ENCODE results near the gene ZAP70.
A peak's percentile ranks its signal among the peaks of the same experiment; 100 is the strongest.

Gene ZAP70

GRCh38 chr2:97779141-97779540, 65.8 kb downstream of the ZAP70 start:
- H3K9me2 ChIP-seq (replicated peaks; ENCODE audit: low read depth, low read length): no peaks in the 10 kb centered on the region
- H3K4me1 ChIP-seq (ENCODE audit: insufficient read depth, low read length, poor library complexity, severe bottlenecking): peaks cover 15% of the 10 kb centered on the region
- TF ChIP-seq EZH2phosphoT487 (IDR thresholded peaks at IDR 0.05; ENCODE audit: borderline replicate concordance): no peak

DNA sequence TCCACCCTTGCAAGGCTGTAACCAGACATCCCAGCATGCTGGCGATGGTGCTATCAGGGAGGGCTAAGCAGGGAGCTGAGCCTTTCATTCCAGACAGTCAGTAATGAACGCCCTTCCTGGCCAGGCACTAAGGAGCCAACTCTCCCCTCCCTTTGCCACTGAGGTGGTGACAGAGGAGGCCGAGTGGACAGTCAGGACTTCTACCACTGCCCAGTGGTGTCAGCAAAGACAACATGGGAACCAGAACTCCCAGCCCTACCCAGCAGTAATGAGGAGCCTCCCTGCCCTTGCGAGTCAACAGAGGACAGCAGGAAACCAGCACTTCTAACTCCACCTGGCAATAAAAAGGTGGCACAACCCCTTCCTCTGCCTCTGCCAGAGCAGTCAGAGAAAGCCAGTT, 68.6 kb downstream of the ZAP70 start:
- no peak overlapping the region for H3K4me3 ChIP-seq (ENCODE audit: low read length, poor library complexity, severe bottlenecking)
- H2AFZ ChIP-seq (ENCODE audit: low read length): no peak overlapping the region
- no peaks in the 10 kb centered on the region for H3K9me3 ChIP-seq (ENCODE audit: insufficient read depth, low read depth, low read length)
- no peaks in the 10 kb centered on the region for H3K79me2 ChIP-seq (ENCODE audit: insufficient read depth, low read length)
- H3K27me3 ChIP-seq (ENCODE audit: insufficient read depth, low read length, poor library complexity, severe bottlenecking): no peaks in the 10 kb centered on the region
- H3F3A ChIP-seq (ENCODE audit: low read depth): no peaks in the 10 kb centered on the region
- peak overlapping the region; percentile 45 for H3K4me2 ChIP-seq (ENCODE audit: low read depth, low read length, poor library complexity, severe bottlenecking)
- H3K36me3 ChIP-seq (ENCODE audit: insufficient read depth, low read length): no peaks in the 10 kb centered on the region
- TF ChIP-seq CTCF (conservative IDR thresholded peaks at IDR 0.05; ENCODE audit: low read length) (no peak), EZH2phosphoT487 (IDR thresholded peaks at IDR 0.05; ENCODE audit: borderline replicate concordance) (no peak)
- H4K20me1 ChIP-seq (ENCODE audit: insufficient read depth, low read length, poor library complexity, severe bottlenecking): no peaks in the 10 kb centered on the region
- H3K9me2 ChIP-seq (replicated peaks; ENCODE audit: low read depth, low read length): no peaks in the 10 kb centered on the region
- peaks cover 15% of the 10 kb centered on the region for H3K4me1 ChIP-seq (ENCODE audit: insufficient read depth, low read length, poor library complexity, severe bottlenecking)
- no peak overlapping the region for H3K9ac ChIP-seq (ENCODE audit: low read depth, low read length, poor library complexity, severe bottlenecking)

More at GRCh38 chr2:97779141-97779540, 65.8 kb downstream of the ZAP70 start:
- H3K9me3 ChIP-seq (ENCODE audit: insufficient read depth, low read depth, low read length): no peaks in the 10 kb centered on the region
- H3F3A ChIP-seq (ENCODE audit: low read depth): no peaks in the 10 kb centered on the region
- H3K4me2 ChIP-seq (ENCODE audit: low read depth, low read length, poor library complexity, severe bottlenecking): no peak overlapping the region
- H4K20me1 ChIP-seq (ENCODE audit: insufficient read depth, low read length, poor library complexity, severe bottlenecking): no peaks in the 10 kb centered on the region
- H3K79me2 ChIP-seq (ENCODE audit: insufficient read depth, low read length): no peaks in the 10 kb centered on the region
- H3K36me3 ChIP-seq (ENCODE audit: insufficient read depth, low read length): peaks cover 13% of the 10 kb centered on the region; the same call in 1 of the 2 replicates
- no peak overlapping the region for H3K4me3 ChIP-seq (ENCODE audit: low read length, poor library complexity, severe bottlenecking)
- no peak overlapping the region for H2AFZ ChIP-seq (ENCODE audit: low read length)
- H3K9ac ChIP-seq (ENCODE audit: low read depth, low read length, poor library complexity, severe bottlenecking): no peak overlapping the region
- no peaks in the 10 kb centered on the region for H3K27me3 ChIP-seq (ENCODE audit: insufficient read depth, low read length, poor library complexity, severe bottlenecking)

DNA sequence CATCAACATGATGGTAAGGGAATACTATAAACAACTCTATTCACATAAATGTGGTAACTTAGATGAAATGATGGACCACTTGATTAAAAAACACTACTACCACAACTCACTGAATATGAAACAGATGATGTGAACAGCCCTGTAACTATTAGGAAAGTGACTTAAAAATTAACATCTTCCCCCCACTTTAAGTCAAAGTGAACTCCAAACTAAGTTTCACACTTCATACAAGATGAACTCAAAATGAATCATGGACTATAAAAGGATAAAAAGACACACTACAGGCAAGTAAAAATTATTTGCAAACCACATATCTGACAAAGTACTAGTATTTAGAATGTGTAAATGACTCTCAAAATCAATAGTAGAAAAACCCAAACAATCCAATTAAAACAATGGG, 71.6 kb downstream of the ZAP70 start:
- H3K4me2 ChIP-seq (ENCODE audit: low read depth, low read length, poor library complexity, severe bottlenecking): no peak overlapping the region
- no peak overlapping the region for H3K4me3 ChIP-seq (ENCODE audit: low read length, poor library complexity, severe bottlenecking)
- H3K79me2 ChIP-seq (ENCODE audit: insufficient read depth, low read length): no peaks in the 10 kb centered on the region
- H2AFZ ChIP-seq (ENCODE audit: low read length): no peak overlapping the region
- TF ChIP-seq CTCF (conservative IDR thresholded peaks at IDR 0.05; ENCODE audit: low read length) (no peak), EZH2phosphoT487 (IDR thresholded peaks at IDR 0.05; ENCODE audit: borderline replicate concordance) (no peak)
- no peaks in the 10 kb centered on the region for H3K9me3 ChIP-seq (ENCODE audit: insufficient read depth, low read depth, low read length)
- no peaks in the 10 kb centered on the region for H4K20me1 ChIP-seq (ENCODE audit: insufficient read depth, low read length, poor library complexity, severe bottlenecking)
- H3K27me3 ChIP-seq (ENCODE audit: insufficient read depth, low read length, poor library complexity, severe bottlenecking): no peaks in the 10 kb centered on the region
- peaks cover 15% of the 10 kb centered on the region for H3K4me1 ChIP-seq (ENCODE audit: insufficient read depth, low read length, poor library complexity, severe bottlenecking)
- H3K9ac ChIP-seq (ENCODE audit: low read depth, low read length, poor library complexity, severe bottlenecking): no peak overlapping the region
- H3K9me2 ChIP-seq (replicated peaks; ENCODE audit: low read depth, low read length): no peaks in the 10 kb centered on the region
- H3F3A ChIP-seq (ENCODE audit: low read depth): no peaks in the 10 kb centered on the region
- no peaks in the 10 kb centered on the region for H3K36me3 ChIP-seq (ENCODE audit: insufficient read depth, low read length)

DNA sequence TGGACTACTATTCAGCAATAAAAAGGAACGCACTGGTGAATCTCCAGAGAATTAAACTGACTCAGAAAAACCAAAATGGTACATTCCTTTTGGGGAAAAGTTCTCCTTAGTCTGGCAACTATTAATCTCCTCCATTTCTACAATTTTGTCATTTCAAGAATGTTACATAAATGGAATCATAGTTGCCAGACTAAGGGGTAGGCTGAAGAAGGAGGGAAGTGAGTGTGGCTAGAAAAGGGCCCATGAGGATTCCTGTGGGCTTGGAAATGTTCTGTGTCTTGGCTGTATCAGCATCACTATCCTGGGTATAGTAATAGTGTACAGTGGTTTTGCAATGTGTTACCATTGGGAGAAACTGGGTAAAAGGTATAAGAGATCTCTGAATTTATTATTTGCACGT, 72.4 kb downstream of the ZAP70 start:
- Histone ChIP-seq H3K4me1 (ENCODE audit: insufficient read depth, low read length, poor library complexity, severe bottlenecking) (peaks cover 15% of the 10 kb centered on the region), H3K4me2 (ENCODE audit: low read depth, low read length, poor library complexity, severe bottlenecking) (no peak overlapping the region), H3K9me2 (replicated peaks; ENCODE audit: low read depth, low read length) (no peaks in the 10 kb centered on the region), H4K20me1 (ENCODE audit: insufficient read depth, low read length, poor library complexity, severe bottlenecking) (no peaks in the 10 kb centered on the region), H3K36me3 (ENCODE audit: insufficient read depth, low read length) (no peaks in the 10 kb centered on the region), H3K79me2 (ENCODE audit: insufficient read depth, low read length) (no peaks in the 10 kb centered on the region), H3K27me3 (ENCODE audit: insufficient read depth, low read length, poor library complexity, severe bottlenecking) (no peaks in the 10 kb centered on the region), H2AFZ (ENCODE audit: low read length) (no peak overlapping the region), H3K9ac (ENCODE audit: low read depth, low read length, poor library complexity, severe bottlenecking) (no peak overlapping the region), H3K9me3 (ENCODE audit: insufficient read depth, low read depth, low read length) (no peaks in the 10 kb centered on the region), H3F3A (ENCODE audit: low read depth) (no peaks in the 10 kb centered on the region), H3K4me3 (ENCODE audit: low read length, poor library complexity, severe bottlenecking) (no peak overlapping the region)
- TF ChIP-seq EZH2phosphoT487 (IDR thresholded peaks at IDR 0.05; ENCODE audit: borderline replicate concordance): no peak
- no peak for TF ChIP-seq CTCF (conservative IDR thresholded peaks at IDR 0.05; ENCODE audit: low read length)

Measured in Loucy (cell line).